HG02840 (cell line): ENCODE results near the gene MROH9.

ENCODE experiments used
- ATAC-seq: cut with Tn5 transposase; IDR thresholded peaks from one replicate; pipeline ENCODE4 v1.9.1; 2021; ENCODE audit warnings: mild to moderate bottlenecking, moderate library complexity, moderate number of reproducible peaks; ENCODE audit not compliant: unreplicated experiment, low FRiP score

The MROH9 gene

DNA sequence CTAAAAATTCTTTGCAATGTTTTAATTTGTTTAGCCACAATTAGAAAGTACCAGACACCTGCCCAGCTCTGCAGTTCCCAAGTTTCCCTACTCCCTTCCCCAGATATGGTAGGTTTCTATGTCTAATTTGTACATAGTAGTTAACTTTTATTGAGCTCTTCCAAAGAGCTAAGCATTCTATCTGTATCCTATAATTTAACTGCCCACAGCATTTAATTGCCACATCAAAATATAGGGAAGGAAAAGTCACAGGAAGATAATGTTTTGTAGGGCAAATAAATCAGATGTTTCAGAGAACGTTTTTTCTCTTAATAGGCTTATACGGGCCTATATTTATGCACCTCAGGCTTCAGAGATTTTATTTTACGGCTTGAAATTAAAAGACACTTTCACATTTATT lies 139.7 kb downstream of the MROH9 start:
- no peak for ATAC-seq

DNA sequence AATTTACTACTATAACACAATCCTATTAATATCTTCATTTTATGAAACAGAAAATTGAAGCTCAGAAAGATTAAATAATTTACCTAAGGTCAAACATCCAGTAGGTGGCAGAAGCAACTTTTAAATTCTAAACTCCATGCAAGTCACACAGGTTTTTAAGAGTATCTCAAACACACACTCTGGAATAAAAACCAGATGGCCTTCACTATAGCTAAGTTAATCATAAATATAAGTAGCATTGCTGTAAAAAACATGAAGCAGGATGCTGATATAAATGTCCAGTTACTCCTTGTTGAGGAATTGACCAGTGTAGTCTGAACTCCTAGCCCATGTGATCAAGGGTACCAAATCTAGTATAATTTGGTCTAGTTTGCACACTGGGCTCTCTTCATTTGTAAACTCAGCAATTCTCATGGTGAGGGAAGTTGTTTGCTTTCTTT lies 146.0 kb downstream of the MROH9 start:
- no peak for ATAC-seq

DNA sequence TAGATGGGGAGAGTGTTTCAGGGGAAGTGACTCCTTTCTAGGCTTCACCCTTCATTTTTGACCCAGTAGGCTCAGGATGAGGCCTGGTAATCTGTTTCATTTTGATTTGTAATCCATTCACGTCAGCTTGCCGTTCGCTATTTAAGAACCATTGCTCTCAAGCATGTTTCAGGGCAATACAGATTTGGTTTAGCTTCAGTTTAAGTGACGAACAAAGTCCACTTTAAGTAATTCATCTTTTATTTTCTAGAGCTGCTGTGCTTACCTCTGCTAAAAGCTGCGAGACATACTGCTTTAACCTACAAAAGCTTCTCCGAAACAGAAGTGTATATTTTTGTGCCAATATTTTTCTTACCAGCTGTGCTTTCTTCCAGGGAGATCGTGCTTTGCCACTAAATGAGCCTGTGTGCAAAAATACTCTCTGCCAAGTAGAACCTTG lies 146.4 kb downstream of the MROH9 start:
- ATAC-seq, result no peak

DNA sequence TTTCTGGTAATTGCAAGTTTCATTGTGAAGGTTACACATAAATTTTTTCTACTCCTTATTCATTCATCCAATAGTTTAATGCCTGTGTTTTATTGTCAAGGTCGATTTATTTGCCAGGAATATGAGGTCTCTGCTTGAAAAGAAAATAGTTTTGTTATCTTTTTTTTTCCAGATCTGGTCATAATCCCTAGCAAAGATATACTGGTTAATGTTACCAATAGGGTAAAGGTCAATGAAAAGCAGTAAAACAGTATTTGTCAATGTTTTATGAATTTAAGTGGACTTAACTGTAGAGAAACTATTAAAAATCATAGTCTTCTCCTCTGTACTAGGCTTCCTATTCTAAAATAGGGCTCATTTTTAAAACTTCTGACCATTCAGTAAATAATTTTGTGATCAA lies 147.3 kb downstream of the MROH9 start:
- ATAC-seq, result no peak

DNA sequence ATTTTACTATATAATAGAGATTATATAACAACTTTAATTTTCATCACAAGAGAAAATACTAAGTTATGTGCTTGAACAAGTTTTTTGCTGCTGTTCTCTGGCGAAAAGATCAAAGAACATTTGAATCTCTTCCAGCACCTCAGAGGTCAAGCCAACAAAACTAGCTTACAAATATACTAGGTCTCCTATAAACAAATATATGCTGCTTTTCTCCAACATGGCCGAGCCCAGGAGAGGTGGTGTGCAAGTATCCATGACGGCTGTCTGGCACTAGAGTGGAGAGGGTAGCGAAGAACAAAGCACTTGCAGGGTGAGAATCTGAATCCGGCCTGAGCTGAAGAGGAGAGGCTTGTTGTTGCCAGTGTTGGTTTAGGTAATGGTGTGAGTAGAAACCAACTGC lies 147.9 kb downstream of the MROH9 start:
- ATAC-seq, result no peak

DNA sequence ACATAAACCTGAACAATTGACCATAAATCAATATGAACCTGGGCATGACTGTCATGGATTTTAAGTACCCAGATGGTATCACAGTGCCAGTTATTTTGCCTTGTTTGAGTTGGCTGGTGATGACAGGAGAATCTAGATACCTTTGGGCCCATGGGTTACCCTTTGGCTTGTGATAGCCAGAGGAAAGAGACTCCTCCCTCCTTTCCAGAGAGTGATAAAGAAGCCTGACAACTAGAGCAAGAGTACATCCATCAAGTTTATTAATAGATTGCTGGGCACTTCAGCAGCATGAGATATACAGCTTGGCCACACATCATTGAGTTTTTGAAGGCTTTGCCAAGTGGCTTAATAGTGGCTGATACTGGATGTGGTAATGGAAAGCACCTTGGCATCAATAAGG lies 148.8 kb downstream of the MROH9 start:
- no peak for ATAC-seq

DNA sequence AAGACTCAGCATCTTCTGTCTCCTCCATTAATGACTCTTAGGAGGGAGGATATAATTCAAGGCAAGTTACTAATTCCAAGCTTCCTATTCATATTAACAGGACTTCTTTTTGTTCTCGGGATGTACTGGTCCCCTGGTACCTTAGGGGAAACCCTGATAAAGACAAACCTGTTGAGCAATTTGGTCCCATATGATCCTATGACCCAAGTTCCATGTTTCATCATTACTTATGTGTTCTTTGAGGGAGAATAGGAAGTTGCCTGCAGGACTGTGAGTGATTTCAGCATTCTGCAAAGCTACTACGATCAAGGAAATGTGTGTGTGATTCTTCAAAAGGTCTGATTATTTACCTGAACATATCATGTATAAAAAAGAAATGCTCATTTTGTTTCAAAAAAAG lies 149.5 kb downstream of the MROH9 start:
- ATAC-seq, result no peak

DNA sequence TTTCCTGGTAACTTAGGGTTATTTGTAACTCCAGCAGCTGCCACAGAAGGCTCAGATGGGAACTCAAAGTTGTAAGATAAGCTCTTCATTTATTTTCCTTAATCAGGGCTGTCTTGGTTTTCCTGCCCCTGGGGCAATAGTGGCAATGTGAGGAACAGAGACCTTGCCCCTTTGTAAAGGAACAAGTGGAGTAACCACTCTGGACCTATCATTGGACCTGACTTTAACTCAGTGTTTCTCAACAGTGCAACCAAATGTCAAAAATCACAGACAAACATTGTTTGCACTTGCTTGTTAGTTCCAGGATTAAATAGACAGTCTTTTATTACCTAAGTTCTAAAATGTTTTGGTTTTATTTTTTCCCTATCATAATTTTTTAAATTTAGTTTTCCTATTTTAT lies 152.6 kb downstream of the MROH9 start:
- no peak for ATAC-seq

DNA sequence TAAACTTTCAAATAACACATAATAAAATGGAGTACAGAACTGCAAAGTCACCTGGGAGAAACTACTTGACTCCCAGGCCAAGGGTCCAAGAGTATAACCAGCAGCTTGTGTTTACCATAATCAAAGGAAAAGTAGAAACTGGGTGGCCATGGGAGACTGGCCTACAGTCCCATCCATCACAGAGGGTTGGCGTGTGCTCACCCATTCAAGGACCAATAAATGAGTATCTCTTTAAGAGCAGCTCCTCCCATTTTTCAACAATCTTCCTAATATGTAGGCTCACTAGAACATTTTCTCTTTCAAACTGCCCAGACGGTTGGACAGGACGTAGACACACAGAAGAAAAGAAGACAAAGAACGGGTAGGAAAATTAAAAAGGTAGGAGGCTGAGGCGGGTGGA lies 155.3 kb downstream of the MROH9 start, which contains the start of gene FMO3:
Gene FMO3 (plus strand): TSS at position 302 of the 400 bp plus-strand sequence. CDS start 1,754 bp downstream, outside the sequence.
- no peak for ATAC-seq

DNA sequence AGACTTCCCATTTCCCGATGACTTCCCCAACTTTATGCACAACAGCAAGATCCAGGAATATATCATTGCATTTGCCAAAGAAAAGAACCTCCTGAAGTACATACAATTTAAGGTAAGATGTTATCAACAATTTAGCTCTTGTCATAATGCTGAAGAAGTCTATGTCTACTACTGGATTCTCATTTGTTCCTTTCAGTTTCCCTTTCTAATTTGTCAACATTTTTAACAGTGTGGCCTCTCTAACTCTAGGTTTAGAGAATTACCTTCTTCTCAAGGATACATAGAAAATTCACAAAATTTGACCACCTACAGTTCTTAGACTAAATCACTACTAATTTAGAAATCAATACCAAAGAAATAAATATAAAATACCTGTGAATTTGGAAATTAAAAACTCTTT lies 168.5 kb downstream of the MROH9 start:
- no peak for ATAC-seq

DNA sequence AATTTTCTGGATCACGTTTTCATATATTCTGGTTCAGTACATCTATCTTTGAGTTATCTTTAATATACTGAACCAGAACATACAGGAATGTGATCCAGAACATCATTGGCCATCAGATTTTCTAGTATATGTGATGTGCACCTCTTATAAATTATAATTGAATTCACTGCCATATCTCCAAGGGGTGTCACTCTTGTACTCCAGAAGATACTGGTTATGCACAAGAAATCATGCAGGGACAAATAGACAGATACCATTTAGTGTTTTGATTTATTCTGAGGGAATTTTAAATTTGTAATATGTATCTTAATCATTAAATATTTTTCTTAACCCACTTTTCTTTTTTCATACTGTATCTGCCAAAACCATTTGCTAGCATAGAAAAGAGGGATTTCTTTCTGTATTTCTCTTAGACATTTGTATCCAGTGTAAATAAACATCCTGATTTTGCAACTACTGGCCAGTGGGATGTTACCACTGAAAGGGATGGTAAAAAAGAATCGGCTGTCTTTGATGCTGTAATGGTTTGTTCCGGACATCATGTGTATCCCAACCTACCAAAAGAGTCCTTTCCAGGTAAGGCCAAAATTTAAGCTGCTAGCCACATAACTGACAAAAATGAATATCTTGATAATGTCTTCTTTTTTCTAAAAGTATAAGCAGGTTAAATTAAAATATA lies 172.1 kb downstream of the MROH9 start:
- ATAC-seq, result no peak

DNA sequence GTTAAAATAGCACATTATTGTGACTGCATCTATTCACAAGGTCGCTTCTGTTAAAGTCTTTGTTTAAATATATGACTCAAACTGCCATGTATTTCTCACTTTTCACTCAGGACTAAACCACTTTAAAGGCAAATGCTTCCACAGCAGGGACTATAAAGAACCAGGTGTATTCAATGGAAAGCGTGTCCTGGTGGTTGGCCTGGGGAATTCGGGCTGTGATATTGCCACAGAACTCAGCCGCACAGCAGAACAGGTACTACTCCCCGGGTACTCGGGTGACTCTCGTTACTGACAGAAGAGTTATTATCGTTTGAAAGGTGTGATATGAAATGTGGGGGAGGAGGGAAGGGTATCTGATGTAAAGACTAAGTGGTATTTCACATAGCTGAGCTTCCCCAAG lies 172.6 kb downstream of the MROH9 start:
- ATAC-seq, result no peak

DNA sequence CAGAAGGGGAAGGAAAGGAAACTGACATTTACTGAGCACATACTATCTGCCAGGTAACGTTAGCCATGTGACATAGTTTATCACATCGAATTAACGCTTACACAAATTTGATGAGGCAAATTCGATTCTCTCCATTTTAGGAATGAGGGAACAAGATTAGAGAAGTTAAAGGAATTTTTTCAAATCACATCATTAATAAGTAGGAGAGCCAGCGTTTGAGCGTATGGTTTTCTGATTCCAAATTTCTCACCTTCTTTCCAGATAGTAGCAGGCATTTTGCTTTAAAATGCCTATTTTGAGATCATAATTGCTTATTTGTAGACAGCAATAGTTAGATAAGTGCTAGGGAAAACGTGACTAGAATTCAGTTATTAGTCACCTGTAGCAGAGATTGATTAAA lies 174.6 kb downstream of the MROH9 start:
- no peak for ATAC-seq

DNA sequence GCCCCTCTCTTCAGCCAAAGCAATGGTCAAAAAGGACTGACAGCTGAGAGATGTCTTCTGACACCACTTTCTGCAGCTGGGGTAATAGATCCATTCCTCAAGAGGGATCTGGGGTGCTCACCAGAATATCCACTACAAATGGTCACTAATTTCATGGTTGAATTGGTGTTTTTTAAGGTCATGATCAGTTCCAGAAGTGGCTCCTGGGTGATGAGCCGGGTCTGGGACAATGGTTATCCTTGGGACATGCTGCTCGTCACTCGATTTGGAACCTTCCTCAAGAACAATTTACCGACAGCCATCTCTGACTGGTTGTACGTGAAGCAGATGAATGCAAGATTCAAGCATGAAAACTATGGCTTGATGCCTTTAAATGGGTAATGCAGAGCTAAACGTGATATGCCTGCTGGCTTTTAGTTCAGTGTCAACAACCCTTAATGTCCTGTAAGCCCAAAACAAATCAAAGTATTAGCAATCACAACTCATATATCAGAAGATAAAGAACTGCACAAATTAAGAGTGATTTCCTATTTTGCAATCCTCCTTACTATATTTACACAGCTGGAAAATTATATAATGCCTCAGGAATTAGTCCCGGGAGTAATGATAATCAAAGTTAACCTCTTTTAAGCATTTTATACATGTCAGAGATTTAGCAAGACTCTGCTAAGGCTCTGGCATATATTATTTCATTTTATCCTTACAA lies 175.4 kb downstream of the MROH9 start:
- ATAC-seq, result no peak

DNA sequence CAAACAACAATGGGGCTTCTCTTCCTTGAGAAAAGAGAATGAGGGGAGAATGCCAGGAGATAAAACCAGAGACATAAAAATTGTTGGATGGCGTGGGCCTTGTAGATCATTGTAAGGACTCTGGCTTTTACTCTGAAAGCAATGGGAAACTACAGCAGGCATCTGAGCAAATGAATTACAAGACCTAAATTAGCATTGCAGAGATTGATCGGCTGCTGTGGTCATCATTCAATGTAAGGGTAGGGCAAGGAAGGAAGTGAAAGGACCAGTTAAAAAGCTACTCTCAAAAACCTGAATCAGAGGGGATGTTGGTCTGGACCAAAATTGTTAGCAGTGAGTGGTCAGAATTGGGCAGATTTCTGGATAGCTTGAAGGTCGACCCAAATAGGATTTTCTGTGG lies 176.8 kb downstream of the MROH9 start:
- no peak for ATAC-seq

DNA sequence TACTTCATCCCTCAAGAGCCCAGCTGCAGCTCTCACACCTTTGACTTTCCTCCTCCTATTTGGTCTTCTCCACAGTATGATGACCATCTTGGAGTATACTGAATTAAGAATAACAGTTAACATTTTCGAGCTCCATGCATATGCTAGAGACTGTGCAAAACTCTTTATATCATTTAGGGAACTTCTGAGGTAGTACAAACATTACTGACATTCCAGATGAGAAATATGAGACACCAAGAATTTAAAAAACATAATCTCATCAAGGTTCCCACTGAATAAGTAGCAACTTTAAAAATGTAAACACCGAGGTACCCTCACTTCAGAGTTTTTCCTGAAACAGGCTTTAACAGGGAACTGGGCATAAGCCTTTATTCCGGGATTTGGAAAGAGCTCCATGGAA lies 178.0 kb downstream of the MROH9 start:
- no peak for ATAC-seq
